Measurements from ENCODE around the gene PIK3C2B.

Gene PIK3C2B

DNA sequence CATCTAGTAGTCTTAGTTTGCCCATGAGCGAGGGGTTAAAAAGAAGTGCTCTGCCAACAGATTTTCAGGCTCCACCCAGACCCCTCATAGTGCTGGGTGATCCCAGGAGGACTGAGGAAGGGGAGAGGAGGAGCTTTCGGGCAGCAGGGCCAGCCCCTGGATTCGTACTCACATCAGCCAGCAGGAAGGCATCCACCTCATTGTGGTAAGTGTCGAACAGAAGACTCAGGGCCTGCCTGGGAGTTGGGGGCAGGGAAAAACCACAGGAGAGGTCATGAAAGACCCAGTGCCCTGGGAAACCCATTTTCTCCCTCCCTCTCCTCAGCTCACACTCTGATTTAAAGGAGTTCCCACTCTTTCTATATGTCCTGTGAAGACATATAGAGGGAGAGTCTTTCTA is 34.9 kb downstream of the PIK3C2B start:
- DNase-seq (ENCODE audit: extremely low read depth, low read depth): no peak
- TF ChIP-seq, protein P1, sequence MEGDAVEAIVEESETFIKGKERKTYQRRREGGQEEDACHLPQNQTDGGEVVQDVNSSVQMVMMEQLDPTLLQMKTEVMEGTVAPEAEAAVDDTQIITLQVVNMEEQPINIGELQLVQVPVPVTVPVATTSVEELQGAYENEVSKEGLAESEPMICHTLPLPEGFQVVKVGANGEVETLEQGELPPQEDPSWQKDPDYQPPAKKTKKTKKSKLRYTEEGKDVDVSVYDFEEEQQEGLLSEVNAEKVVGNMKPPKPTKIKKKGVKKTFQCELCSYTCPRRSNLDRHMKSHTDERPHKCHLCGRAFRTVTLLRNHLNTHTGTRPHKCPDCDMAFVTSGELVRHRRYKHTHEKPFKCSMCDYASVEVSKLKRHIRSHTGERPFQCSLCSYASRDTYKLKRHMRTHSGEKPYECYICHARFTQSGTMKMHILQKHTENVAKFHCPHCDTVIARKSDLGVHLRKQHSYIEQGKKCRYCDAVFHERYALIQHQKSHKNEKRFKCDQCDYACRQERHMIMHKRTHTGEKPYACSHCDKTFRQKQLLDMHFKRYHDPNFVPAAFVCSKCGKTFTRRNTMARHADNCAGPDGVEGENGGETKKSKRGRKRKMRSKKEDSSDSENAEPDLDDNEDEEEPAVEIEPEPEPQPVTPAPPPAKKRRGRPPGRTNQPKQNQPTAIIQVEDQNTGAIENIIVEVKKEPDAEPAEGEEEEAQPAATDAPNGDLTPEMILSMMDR (IDR thresholded peaks at IDR 0.05; ENCODE audit: low read depth, low read length, missing control alignments): no peak
- no peak overlapping the region for H3K4me3 ChIP-seq (replicated peaks; ENCODE audit: low read depth, low read length)

DNA sequence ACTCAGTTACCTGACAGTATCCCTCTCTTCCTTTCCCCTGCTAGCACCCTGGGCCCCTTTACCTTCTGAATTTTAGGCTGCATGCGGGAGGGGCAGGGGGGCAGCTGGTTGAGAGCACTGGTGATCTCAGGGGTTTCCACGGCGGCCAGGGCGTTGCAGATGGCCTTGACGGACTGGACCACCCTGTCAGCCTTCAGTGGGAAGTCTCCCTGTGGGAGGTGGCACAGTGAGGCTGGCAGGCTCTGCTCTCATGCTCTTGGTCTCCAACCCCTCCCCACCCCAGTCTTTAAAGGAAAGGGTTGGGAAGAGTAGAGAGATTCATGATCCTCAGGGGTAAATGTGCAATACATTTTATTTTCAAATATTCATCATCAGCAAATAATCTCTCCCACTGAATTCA is 36.9 kb downstream of the PIK3C2B start:
- H3K4me3 ChIP-seq (replicated peaks; ENCODE audit: low read depth, low read length): no peak overlapping the region
- TF ChIP-seq, protein P1 (IDR thresholded peaks at IDR 0.05; ENCODE audit: low read depth, low read length, missing control alignments): no peak
- no peak for DNase-seq (ENCODE audit: extremely low read depth, low read depth)

DNA sequence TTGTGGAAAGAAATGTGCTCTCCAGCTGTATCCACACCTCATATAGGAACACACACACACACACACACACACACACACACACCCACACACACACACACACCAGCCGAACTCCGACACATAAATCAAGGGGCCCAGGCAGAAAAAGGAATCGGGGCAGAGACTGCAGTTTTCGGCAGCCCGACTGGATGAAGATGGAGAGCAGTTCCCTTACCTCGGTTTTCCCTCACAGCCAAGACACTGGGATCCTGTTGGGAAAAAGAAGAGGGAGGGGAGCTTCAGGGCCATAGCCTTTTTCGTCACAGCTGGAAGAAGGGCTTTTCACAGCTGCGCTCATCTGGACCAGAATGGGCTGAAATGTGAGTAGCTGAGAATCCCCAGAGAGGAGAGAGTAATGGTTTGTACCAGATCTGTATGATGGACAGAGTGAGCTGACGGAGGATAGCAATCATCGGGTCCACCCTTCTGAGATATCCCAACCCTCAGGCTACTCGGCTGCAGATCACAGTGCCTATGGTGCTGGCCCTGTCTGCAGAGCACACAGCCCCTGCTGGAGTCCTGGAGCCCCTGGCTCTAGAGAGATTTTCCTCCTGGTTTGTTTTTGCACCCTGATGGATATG is 37.7 kb downstream of the PIK3C2B start:
- DNase-seq (ENCODE audit: extremely low read depth, low read depth): no peak
- TF ChIP-seq, protein P1 (IDR thresholded peaks at IDR 0.05; ENCODE audit: low read depth, low read length, missing control alignments): no peak
- no peak overlapping the region for H3K4me3 ChIP-seq (replicated peaks; ENCODE audit: low read depth, low read length)

DNA sequence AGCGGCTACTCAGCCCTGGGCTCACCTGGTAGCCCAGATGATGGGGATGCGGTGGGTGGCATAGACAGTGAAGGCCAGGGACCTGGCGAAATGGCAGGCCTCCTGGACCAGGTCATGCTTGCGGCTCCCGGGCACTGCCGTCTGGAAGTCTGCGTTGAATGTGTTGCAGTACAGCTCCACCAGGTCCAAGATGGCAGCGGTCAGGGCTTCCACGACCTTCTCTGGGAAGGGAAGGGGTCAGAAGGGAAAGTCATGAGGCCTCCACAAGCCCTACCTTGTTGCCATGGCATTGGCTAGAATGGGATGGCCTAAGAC is 38.8 kb downstream of the PIK3C2B start:
- no peak overlapping the region for H3K4me3 ChIP-seq (replicated peaks; ENCODE audit: low read depth, low read length)
- no peak for DNase-seq (ENCODE audit: extremely low read depth, low read depth)
- TF ChIP-seq, protein P1 (IDR thresholded peaks at IDR 0.05; ENCODE audit: low read depth, low read length, missing control alignments): no peak

DNA sequence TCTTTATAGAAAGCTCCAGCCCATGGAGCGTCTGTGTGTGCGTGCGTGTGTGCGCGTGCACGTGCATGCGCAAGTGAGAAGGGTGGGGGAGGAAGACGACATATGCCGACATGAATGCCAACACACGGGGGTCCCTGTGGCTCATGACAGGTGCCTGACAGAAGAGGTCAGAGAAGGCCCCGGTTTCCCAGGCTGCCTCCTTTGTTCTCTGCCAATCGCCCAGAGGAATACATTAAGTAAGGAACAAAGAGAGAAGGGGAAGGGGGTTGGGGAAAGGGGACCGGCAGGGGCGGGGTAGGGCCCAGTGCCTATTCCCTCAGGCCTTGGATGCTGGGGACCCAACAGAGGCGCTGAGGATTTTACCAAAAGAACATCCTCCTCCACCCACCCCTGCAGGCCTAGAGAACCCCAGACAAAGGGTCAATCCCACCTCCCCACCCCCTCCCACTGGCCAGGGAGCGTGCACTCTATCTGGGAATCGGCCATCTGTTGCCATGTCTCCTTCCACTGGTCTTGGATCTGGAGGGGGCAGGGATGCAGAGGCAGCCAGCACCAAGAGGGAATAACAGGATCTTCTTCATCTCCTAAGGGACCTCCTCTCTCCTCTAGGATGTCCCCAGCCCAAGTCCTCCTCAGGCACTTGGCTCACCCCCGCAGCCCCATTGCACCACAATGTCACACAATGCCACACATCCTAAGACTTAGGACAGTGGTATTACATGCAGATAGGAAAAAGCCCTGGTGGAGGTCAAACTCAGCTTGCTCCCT is 39.4 kb downstream of the PIK3C2B start:
- no peak overlapping the region for H3K4me3 ChIP-seq (replicated peaks; ENCODE audit: low read depth, low read length)
- no peak for DNase-seq (ENCODE audit: extremely low read depth, low read depth)
- TF ChIP-seq, protein P1 (IDR thresholded peaks at IDR 0.05; ENCODE audit: low read depth, low read length, missing control alignments): no peak

DNA sequence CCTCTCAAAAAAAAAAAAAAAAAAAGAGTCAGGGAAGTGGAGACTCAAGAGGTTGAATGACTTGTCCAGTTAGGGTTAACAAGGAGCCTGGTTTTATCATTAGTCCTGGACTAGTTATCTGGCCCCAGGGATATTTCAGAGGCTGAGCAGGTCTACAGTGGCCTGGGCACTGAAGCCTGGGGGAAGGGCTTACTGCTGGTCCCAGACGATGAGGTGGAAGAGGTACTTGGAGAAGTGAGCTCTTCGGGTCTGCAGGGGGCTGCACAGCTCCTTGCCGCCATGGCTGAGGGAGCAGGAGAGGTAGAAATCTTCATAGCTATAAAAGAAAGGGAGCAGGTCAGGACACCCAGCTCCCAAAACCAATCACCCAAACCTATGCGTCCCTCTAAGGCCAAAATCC is 40.1 kb downstream of the PIK3C2B start:
- H3K4me3 ChIP-seq (replicated peaks; ENCODE audit: low read depth, low read length): no peak overlapping the region
- TF ChIP-seq, protein P1 (IDR thresholded peaks at IDR 0.05; ENCODE audit: low read depth, low read length, missing control alignments): no peak

More for the DNA sequence above, 40.1 kb downstream of the PIK3C2B start:
- no peak for DNase-seq (ENCODE audit: extremely low read depth, low read depth)
